ENCODE results near the gene TADA2B. TPM values are rescaled to one million over a fixed set of nuclear protein-coding genes. Genes with fewer than 3 reads are reported as not detected.

Gene TADA2B
- total and polyA plus RNA-seq, 2 experiments from 2014 or later, result 3.6 to 11.4 TPM

GRCh38 chr4:7016512-7016911, 26.7 kb upstream of the TADA2B start:
- Histone ChIP-seq H3K79me2 (replicated peaks; ENCODE audit: insufficient read depth) (peaks cover 6% of the 10 kb centered on the region), H3K4me1 (ENCODE audit: insufficient read depth) (no peaks in the 10 kb centered on the region), H4K20me1 (replicated peaks; ENCODE audit: insufficient read depth) (peaks cover 31% of the 10 kb centered on the region), H3K4me3 (no peak overlapping the region), H3K27ac (ENCODE audit: low read depth) (no peak overlapping the region), H3K27me3 (ENCODE audit: insufficient read depth) (no peaks in the 10 kb centered on the region), H2AFZ (no peak overlapping the region), H3K36me3 (ENCODE audit: insufficient read depth) (peaks cover 1% of the 10 kb centered on the region; the same call in 1 of the 2 replicates), H3F3A (replicated peaks; ENCODE audit: low read depth) (no peaks in the 10 kb centered on the region), H3K9me2 (ENCODE audit: insufficient read depth) (no peaks in the 10 kb centered on the region), H3K4me2 (no peak overlapping the region)
- Mint-ChIP-seq H3K27ac (no peak overlapping the region), H3K4me3 (no peak overlapping the region), H3K4me1 (peaks cover 18% of the 10 kb centered on the region), H3K27me3 (ENCODE audit: insufficient read depth, low read depth, poor library complexity) (peaks cover 5% of the 10 kb centered on the region), H3K9me3 (no peaks in the 10 kb centered on the region), H3K36me3 (ENCODE audit: low read depth) (peaks cover 73% of the 10 kb centered on the region)
- DNase-seq (ENCODE audit: low spot score) (no peak), ATAC-seq (no peak)
- TF ChIP-seq ZNF114 (CRISPR knock-in tag; IDR thresholded peaks at IDR 0.05) (no peak), CTCF (conservative IDR thresholded peaks at IDR 0.05; ENCODE audit: low read depth in 2 of 2) (no peak), NANOG (IDR thresholded peaks at IDR 0.05; ENCODE audit: borderline replicate concordance) (no peak), EZH2 (IDR thresholded peaks at IDR 0.05; ENCODE audit: low read depth, unreplicated experiment) (no peak), EZH2phosphoT487 (IDR thresholded peaks at IDR 0.05; ENCODE audit: unreplicated experiment) (no peak), ZNF462 (CRISPR knock-in tag; IDR thresholded peaks at IDR 0.05) (no peak), ETS1 (IDR thresholded peaks at IDR 0.05) (no peak), STAT1 (IDR thresholded peaks at IDR 0.05; ENCODE audit: unreplicated experiment) (no peak), CREB1 (CRISPR knock-in tag; IDR thresholded peaks at IDR 0.05; ENCODE audit: low read depth) (no peak), JUNB (IDR thresholded peaks at IDR 0.05; ENCODE audit: unreplicated experiment) (no peak), POLR2AphosphoS5 (IDR thresholded peaks at IDR 0.05; ENCODE audit: low read depth) (no peak), REST (IDR thresholded peaks at IDR 0.05; ENCODE audit: unreplicated experiment) (no peak), ZNF331 (CRISPR knock-in tag; IDR thresholded peaks at IDR 0.05; ENCODE audit: low read depth) (no peak)

All from GM23338 (cell line).